ENCODE data around the gene ZNF182. TPM values are rescaled to one million over a fixed set of nuclear protein-coding genes. Genes with fewer than 3 reads are reported as not detected.
"Not testable (repeated sequence)": the region's sequence is repeated elsewhere in the genome, so short reads cannot be mapped to it uniquely, and the experiment has no call there.

The ZNF182 gene
- polyA plus RNA-seq, 1 experiment: 3.6 TPM

DNA sequence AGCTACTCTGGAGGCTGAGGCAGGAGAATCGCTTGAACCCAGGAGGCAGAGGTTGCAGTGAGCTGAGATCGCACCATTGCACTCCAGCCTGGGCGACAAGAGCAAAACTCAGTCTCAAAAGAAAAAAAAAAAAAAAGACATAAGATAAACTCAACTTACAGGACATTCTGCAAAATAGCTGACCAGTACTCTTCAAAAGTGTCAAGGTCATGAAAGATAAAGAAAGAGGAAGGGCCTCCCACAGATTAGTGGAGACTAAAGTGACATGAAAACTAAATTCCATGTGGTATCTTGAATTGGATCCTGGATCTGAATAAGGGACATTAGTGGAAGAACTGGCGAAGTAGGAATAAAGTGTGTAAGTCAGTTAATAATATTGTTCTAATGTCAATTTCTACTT, 63.3 kb downstream of the ZNF182 start:
- Histone ChIP-seq H3K27me3 (ENCODE audit: control insufficient read depth, insufficient read depth, low read length) (no peaks in the 10 kb centered on the region), H3K4me3 (ENCODE audit: low read depth, low read length) (no peak overlapping the region), H3K27ac (ENCODE audit: low read depth, low read length) (no peak overlapping the region), H3K9me3 (ENCODE audit: control insufficient read depth, insufficient read depth, low read length) (no peaks in the 10 kb centered on the region)
- POLR2A ChIA-PET: no interaction called here
- CTCF ChIA-PET: no interaction called here
- TF ChIP-seq, protein P1, sequence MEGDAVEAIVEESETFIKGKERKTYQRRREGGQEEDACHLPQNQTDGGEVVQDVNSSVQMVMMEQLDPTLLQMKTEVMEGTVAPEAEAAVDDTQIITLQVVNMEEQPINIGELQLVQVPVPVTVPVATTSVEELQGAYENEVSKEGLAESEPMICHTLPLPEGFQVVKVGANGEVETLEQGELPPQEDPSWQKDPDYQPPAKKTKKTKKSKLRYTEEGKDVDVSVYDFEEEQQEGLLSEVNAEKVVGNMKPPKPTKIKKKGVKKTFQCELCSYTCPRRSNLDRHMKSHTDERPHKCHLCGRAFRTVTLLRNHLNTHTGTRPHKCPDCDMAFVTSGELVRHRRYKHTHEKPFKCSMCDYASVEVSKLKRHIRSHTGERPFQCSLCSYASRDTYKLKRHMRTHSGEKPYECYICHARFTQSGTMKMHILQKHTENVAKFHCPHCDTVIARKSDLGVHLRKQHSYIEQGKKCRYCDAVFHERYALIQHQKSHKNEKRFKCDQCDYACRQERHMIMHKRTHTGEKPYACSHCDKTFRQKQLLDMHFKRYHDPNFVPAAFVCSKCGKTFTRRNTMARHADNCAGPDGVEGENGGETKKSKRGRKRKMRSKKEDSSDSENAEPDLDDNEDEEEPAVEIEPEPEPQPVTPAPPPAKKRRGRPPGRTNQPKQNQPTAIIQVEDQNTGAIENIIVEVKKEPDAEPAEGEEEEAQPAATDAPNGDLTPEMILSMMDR (IDR thresholded peaks at IDR 0.05; ENCODE audit: low read depth, low read length): no peak
- DNase-seq (ENCODE audit: low read depth, low spot score): no peak

DNA sequence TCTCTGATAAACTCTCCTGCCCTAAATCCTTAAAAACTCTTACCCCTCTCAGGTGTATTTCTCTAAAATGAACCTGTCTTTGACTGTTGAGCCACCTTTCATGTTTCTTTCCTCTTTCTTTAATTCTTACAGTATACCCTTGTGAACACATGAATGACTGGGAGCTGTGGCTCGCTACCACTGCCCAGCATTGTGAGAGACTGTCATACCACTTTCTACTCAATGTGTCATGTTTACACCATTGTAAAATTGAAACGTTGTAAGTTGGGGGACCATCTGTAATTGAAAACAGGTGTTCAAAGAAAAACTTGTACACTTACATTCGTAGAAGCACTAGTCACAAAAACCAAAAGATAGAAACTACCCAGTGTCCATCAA, 66.9 kb downstream of the ZNF182 start:
- no peak overlapping the region for H3K27ac ChIP-seq (ENCODE audit: low read depth, low read length)
- no peak for DNase-seq (ENCODE audit: low read depth, low spot score)
- no peaks in the 10 kb centered on the region for H3K27me3 ChIP-seq (ENCODE audit: control insufficient read depth, insufficient read depth, low read length)
- TF ChIP-seq, protein P1 (IDR thresholded peaks at IDR 0.05; ENCODE audit: low read depth, low read length): no peak
- ChIA-PET POLR2A (no interaction called here), CTCF (no interaction called here)
- no peaks in the 10 kb centered on the region for H3K9me3 ChIP-seq (ENCODE audit: control insufficient read depth, insufficient read depth, low read length)
- H3K4me3 ChIP-seq (ENCODE audit: low read depth, low read length): no peak overlapping the region

DNA sequence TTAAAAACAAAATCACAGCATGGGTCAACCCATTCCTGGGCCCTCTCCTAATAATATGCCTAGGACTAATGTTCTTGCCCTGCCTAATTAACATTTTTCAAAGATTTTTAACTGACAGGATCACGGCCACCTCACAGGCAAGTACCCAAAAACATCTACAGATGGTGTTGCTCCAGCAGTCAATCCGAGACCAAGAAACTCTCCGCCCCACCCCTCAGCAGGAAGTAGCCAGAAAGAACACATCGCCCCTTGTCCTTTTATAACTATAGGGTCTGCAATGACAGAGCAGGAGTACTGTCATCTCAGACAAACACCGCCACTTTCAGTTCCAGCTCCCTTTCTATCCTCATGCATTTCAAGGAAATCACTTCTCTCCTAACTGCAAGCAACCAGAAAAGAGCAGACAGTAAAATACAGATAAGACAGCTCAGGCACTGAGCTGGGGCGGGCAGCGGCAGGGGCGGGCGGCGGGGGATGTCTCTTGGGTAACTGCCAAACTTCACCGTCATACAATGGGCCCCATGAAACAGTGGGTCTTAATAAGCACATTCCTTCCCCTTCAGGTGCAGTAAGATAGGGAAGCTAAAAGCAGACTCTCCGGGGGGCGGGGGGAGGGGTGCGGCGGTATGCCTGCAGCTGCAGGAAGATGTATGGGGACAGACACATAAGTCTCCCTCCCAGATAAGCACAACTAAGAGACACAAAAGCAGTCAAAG, 67.4 kb downstream of the ZNF182 start:
- CTCF ChIA-PET: no interaction called here

DNA sequence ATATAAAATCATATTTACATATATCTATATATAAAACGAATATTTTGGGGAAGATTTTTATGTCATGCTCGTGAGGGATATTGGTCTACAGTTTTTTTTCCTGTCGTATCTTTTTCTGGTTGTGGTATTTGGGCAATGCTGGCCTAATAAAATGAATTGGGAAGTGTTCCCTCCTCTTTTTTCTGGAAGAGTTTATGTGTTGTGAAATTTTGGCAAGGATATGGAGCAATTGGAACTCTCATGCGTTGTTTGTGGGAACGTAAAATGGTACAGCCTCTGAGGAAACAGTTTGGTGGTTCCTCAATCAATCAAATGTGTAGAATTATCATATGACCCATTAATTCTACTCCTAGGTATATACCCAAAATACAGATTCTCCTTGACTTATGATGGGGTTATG, 69.8 kb downstream of the ZNF182 start:
- ChIA-PET CTCF (no interaction called here), POLR2A (no interaction called here)
- Histone ChIP-seq H3K9me3 (ENCODE audit: control insufficient read depth, insufficient read depth, low read length) (no peaks in the 10 kb centered on the region), H3K4me3 (ENCODE audit: low read depth, low read length) (no peak overlapping the region), H3K27ac (ENCODE audit: low read depth, low read length) (no peak overlapping the region), H3K27me3 (ENCODE audit: control insufficient read depth, insufficient read depth, low read length) (no peaks in the 10 kb centered on the region)
- TF ChIP-seq, protein P1 (IDR thresholded peaks at IDR 0.05; ENCODE audit: low read depth, low read length): no peak
- DNase-seq (ENCODE audit: low read depth, low spot score): no peak

More for the DNA sequence above, 67.4 kb downstream of the ZNF182 start:
- no peak for DNase-seq (ENCODE audit: low read depth, low spot score)
- no peak overlapping the region for H3K27ac ChIP-seq (ENCODE audit: low read depth, low read length)
- H3K9me3 ChIP-seq (ENCODE audit: control insufficient read depth, insufficient read depth, low read length): no peaks in the 10 kb centered on the region
- POLR2A ChIA-PET: no interaction called here
- H3K4me3 ChIP-seq (ENCODE audit: low read depth, low read length): no peak overlapping the region
- TF ChIP-seq, protein P1 (IDR thresholded peaks at IDR 0.05; ENCODE audit: low read depth, low read length): no peak
- no peaks in the 10 kb centered on the region for H3K27me3 ChIP-seq (ENCODE audit: control insufficient read depth, insufficient read depth, low read length)

DNA sequence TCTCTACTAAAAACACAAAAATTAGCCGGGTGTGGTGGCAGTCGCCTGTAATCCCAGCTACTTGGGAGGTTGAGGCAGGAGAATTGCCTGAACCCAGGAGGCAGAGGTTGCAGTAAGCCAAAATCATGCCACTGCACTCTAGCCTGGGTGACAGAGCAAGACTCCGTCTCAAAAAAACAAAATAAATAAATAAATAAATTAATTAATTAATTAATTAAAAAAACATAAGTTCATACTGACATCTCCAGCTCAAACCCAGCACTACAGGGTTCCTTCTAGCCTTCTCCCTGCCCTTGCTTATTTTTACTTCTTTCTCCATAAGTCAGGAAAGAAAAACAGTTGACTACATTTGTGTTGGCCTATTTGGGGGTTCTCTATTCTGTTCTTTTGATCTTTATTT, 71.8 kb downstream of the ZNF182 start:
- CTCF ChIA-PET: not testable (repeated sequence)

More for the DNA sequence above, 71.8 kb downstream of the ZNF182 start:
- H3K9me3 ChIP-seq (ENCODE audit: control insufficient read depth, insufficient read depth, low read length); H3K27me3 ChIP-seq (ENCODE audit: control insufficient read depth, insufficient read depth, low read length); POLR2A ChIA-PET; H3K4me3 ChIP-seq (ENCODE audit: low read depth, low read length); H3K27ac ChIP-seq (ENCODE audit: low read depth, low read length); DNase-seq (ENCODE audit: low read depth, low spot score): not testable (repeated sequence)

All from AG04450 (cell line).